Parietal lobe (tissue), 2 donors: Measurements from ENCODE around the gene GTF2H2C. TPM values are rescaled to one million over a fixed set of nuclear protein-coding genes. Genes with fewer than 3 reads are reported as not detected.

Experiments
- small RNA-seq: library from RNA; depleted of rRNA; stranded (forward); fragments of <200 nt; gene quantifications from one replicate; pipeline ENCODE3, GENCODE V24; 2014; ENCODE audit warnings: low replicate concordance
- total RNA-seq: library from RNA; depleted of rRNA; stranded (reverse); fragments of >200 nt; gene quantifications from one replicate; pipeline ENCODE4 v1.2.3, GENCODE V29; 2014

GTF2H2C gene
- total RNA-seq, result 77.9 TPM

DNA sequence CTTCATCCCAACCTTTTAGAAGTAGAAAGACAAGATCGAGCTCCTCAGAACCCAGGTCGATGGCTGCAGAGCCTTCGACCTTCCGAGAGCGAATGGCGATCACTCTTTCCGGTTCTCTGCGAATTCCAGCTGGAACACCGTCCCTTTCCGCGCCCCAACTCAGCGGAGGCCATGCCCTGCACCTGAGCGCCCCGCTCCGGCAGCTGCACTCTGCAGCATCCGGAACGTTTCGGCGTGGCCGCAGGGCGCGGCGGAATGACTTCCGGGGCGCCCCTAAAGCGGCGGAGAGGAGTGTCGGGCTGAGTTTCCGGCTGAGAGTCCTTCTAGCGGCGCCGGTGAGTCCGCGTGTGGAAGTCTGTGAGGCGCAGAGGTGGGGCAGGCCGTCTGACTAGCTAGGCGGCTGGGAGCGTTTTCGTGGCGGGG lies at the start of gene GTF2H2C:
GTF2H2C (plus strand) TSS at position 284 of the 423 bp plus-strand sequence. CDS start 4,942 bp downstream, outside the sequence.

Small RNA genes within 50 kb of the gene (small RNA-seq; reads per million reads assigned to genes)
- not detected for gene RNU6-724P

Other genes with a start within 250 kb of the GTF2H2C start
- gene CCDC125, start 227.4 kb upstream of the GTF2H2C start, total RNA-seq, result 8.5 TPM
- gene AK6, start 190.7 kb upstream of the GTF2H2C start, total RNA-seq, result 21.0 TPM
- 72.0 TPM for gene TAF9, start 190.7 kb upstream of the GTF2H2C start, total RNA-seq
- 30.0 TPM for gene RAD17, start 190.4 kb upstream of the GTF2H2C start, total RNA-seq
- 0.94 TPM for gene MARVELD2, start 145.1 kb upstream of the GTF2H2C start, total RNA-seq
- 5.0 TPM for gene OCLN, start 67.4 kb upstream of the GTF2H2C start, total RNA-seq